HuH-7 (cell line): ENCODE measurements around the gene RABL3.
"Not testable (repeated sequence)": the region's sequence is repeated elsewhere in the genome, so short reads cannot be mapped to it uniquely, and the experiment has no call there.

Source experiments
- DNase-seq: peaks from one replicate; pipeline ENCODE4 v3.0.0; 2011; ENCODE audit warnings: low spot score

The RABL3 gene, protein sequence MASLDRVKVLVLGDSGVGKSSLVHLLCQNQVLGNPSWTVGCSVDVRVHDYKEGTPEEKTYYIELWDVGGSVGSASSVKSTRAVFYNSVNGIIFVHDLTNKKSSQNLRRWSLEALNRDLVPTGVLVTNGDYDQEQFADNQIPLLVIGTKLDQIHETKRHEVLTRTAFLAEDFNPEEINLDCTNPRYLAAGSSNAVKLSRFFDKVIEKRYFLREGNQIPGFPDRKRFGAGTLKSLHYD

DNA sequence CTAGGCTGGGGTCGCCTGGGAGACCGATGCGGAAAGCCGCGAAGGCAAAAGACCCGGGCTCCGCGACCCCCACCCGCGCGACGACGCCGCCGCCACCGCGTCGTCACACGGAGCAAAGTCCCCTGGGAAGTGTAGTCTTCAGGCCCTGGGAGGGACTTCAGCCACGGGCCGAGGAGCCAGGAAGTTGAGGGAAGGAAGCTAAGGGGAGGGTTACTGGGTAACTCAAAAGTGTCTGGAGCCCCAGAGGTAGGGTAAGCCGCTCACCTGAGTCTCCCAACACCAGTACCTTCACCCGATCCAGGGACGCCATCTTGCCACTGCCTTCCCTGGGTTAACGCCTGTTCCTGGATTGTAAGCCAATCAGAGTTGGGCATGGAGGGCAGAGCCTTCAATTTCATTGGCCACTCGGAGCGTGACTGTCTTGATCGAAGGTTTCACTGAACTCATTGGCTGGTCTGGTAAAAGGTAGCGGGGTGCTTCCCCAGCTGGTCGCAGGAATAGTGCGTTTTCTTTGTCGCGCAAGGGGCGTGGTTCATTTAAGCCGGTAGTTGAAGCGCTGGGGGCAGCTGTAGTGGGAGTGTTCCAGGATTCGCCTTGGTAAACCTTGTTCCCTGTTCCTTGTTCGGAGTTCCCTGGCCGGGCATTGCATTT, at the start of gene RABL3, which contains the start of gene GTF2E1:
RABL3 (minus strand) TSS at position 319 of the 651 bp plus-strand sequence; CDS start at position 310, 9 bp downstream.
GTF2E1 (plus strand) TSS at position 547 of the 651 bp plus-strand sequence. CDS start 7,809 bp downstream, outside the sequence.
- DNase-seq: peak; percentile 99

DNA sequence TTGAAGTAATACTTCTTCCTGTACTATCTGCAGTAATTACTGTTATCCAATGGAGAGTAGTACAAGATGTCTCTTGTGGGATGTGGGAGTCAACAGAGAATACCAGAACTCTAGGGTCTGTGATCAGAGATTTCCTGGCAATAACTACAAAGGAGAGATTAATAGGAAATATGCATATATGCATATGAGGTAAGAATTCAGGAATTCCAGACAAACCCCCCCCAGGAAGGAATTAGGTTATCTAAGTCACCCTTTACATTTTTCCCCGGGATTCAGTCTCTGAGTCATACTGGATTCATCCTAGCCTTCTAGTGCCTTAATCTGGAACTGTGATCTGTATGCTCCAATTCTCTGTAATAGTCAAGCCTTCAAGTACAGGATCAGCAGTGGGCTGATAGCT, 49.6 kb upstream of the RABL3 start:
- DNase-seq: no peak

DNA sequence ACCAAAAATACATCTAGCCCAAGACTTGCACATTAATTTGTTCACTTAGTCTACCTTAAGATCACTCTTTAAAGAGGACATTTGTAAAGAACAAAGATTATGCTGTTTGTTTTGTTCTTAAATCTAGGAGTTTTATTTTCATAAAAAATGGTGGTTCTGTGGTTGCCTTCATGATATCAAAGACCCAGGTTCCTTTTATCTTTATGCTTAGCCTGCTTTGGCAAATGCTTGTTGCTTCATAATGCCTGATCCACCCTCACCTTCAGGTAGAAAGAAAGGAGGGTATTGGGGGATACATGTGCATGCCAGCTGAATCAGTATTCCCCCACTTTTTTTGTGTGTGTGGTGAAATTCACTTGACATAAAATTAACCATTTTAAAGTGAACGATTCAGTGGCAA, 48.7 kb upstream of the RABL3 start:
- DNase-seq: no peak

DNA sequence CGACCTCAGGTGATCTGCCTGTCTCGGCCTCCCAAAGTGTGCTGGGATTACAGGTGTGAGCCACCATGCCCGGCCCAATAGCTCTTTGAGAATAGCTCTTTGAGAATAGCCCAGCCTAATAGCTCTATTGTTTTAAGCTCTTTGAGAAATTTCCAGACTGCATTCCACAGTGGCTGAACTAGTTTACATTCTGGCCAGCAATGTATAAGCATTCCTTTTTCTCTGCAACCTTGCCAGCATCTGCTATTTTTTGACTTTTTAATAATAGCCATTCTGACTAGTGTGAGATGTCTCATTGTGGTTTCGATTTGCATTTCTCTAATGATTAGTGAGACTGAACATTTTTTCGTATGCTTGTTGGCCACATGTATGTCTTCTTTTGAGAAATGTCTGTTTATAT, 43.5 kb upstream of the RABL3 start:
- not testable (repeated sequence) for DNase-seq

DNA sequence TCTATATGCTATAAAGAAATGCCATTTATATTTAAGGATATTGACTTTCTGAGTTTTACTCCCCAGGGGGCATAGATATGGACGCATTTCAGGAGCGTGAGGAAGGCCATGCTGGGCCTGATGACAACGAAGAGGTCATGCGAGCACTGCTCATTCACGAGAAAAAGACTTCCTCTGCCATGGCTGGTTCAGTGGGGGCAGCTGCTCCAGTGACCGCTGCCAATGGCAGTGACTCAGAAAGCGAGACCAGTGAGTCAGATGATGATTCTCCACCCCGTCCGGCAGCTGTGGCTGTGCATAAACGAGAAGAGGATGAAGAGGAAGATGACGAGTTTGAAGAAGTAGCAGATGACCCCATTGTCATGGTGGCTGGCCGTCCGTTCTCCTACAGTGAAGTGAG, 38.7 kb upstream of the RABL3 start:
- DNase-seq: no peak

DNA sequence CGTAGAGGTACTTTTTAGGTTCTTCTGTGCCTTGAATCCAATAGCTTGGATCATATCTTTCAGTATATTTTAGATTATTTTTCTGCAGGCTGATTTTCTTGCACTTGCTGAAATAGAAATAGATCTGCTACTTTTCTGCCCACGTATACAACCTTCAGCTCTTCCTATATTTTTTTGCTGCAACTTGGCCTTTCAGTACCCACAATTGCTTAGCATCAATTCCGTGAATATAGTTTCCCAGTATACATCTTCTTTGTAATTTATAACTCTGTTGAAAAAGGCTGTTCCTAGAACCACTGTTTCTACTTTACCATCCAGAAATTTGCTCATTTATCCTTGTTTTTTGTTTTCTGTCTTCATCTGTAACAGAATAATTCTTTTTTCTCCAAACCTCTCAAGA, 36.5 kb upstream of the RABL3 start:
- no peak for DNase-seq

DNA sequence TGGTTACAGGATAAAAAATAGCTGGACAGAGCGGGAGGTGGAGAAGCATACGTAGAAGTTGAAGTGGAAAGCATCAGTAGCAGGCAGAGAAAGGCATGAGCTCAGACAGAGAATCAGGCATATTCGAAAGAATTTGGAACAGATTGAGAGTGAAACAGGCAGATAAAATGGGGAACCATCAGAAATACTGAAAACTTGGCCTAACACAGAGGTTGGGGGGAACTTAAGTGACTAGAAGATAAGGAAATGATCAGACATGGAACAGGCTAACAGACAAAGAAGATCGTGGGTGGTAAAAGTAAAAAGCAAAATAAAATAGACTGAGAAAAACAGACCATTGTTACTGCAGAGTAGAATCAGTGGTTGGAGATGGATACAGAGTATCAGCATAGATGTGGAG, 33.1 kb upstream of the RABL3 start:
- no peak for DNase-seq

DNA sequence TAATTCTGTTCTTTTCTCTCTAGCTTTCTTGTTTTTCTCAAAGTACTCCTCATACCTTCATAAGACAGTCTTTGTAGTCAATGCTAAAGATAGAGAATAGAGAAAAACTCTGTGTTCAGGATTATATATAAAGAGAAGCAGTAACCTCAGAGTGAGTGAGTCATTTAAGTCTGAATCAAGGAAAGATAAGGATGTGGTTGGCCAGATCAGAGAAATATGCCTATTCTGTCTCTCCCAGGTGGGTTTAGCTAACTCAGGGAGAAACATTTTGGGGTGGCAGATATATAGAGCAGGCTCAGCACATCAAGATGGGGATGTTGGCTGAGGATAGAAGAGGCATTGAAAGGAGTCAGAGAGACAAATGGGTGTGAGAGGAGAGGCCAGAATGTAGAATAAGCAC, 31.6 kb upstream of the RABL3 start:
- no peak for DNase-seq

DNA sequence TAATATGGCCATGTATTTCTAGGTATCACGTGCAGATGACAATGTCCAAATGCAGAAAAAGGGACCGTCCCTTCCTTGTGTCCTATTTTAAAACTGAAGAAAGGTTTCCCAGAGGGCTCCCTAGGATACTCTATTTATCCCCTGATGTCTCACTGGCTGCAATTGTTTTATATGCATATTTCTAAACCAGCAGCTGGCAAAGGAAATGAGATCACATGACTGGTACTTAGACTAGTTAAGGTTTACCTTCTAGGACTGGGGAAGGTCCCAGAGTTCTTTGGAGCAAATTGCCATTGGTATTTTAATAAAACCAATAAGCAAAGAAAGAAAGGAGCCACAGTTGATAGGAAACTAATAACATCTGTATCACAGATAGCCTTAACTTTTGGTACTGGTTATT, 29.8 kb upstream of the RABL3 start:
- no peak for DNase-seq

DNA sequence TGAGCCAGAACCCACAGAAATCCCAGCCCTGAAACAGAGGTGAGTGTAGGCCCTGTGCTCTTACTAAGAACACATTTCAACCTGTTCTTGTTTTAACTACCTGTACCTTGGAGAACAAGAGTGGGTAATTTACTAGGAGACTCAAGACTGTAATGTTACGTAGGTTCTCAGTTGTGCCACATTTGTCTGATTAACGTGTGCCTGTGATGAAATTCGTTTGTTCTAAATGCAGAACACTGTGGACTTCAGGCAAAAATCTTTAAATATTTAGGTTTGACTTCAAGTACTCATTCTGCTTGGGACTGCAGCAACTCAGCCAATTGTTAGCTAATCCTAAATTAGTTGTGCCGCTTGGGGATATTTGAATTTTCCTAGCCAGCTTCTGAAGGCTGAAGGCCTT, 28.6 kb upstream of the RABL3 start:
- no peak for DNase-seq

DNA sequence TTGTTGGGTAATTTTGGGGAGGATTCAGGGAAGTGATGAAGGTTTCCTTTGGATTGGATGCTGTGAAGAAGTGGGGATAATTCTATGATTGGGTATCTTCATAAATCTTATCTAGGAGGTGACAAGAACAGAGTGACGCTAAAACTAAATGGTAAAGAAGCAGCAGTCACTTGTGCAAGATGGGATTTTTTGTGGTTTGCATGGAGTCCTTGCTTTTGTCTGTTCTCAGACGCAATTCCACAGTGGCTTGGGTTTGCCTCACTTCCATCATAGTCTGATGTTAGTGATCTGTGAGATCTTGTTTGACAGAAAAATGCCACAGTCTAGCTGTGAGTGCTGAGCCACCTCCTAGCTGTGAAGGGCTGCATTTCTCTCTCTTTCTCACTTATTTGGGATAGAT, 27.1 kb upstream of the RABL3 start:
- no peak for DNase-seq

DNA sequence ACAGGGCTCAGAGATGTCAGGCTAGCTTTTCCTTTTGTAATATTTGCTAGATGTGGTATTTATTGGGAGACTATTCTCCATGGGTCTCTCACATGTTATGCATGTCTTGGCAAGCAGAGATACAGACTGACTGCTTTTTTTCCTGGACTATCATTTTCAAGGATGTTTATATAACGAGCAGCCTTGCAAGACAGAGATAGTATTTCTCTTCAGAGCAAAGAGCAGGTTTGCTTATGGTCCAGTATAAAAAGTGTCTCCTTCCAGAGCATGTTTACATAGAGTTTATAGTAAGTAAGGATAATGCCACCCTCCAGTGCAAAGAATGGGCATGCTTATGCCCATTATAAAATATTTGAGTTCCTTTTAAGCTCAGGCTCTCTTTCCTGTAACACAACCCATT, 24.8 kb upstream of the RABL3 start:
- no peak for DNase-seq

DNA sequence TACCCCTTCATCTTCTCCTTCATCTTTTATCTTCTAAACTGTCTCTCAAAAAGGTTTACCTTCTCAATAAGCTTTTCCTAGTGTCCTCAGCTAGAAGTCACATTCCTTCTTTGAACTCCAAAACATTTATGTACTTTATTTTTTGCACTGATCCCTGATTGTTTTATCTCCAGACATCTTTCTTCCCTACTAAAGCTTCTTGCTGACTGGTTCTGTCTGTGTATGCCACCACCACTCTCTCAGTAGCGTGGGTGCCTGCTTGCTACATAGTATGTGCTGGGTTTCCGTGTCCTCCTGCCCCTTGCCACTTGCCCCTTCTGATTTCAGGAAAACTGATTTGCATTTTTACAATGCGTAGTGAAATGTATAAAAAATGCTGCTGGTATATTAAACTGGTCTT, 24.3 kb upstream of the RABL3 start:
- DNase-seq: no peak

DNA sequence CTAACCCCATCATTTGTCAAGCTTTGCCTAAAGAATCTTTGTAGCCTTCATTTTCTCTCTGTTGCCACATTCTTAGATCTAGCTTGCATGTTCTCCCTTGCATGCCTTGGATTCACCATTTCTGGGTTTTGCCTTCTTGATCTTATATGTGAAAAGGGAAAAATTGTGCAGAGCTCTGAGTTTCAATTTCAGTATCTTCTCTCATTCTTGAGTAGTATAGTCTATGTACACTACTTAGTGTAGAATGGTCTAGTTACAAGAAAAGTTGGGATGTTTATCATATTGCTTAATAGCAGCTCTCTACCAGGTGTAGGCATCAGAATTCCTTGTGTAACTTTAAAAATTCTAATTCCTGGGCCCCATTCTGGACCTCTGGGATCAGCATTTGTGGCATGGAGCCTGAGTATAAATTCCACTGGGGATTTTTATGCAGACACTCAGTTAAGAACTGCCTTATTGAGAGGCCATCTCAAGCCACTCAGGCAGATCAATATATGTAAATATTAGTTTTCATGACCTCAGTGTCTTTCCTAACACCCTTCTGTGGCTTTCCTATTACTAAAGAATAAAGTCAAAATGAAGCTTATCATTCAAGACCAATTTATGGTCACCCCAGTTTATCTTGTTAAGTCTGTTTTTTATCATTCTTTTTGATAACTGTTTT, 23.6 kb upstream of the RABL3 start:
- DNase-seq: no peak

DNA sequence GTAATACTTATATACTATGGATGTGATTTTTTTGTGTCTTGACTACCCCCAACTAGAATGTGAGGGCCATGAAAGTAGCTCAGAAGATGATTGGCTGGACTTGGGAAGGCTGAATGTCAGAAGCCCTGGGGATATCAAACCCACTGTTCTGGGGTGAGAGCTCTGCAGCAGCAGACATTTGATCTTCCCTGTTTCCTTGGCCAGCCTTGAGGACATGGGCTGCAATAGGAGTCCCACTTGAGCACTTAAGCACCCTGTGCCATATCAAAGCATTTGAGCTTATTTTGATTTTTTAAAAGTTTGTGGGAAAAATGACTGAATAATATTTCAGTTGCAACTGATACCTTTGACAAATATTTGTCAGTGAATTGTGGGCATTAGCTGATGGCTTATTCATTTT, 21.9 kb upstream of the RABL3 start:
- DNase-seq: no peak

DNA sequence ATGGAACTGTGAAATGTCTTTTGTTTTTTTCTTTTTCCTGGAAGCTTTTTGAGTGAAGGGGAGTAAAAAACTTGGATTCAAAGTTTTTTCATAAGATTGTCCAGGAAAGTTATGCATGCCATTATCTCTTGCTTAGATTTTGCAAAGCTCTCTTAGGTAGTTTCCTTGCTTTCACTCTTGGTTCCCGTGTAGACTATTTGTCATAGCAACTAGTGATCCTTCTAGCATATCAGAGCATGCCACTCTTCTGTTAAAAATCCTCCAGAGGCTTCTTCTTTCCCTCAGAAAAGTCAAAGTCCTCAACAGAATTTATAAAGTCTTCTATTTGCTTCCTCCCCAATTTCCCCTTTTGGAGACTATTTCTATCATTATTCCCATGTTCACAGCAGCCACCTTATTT, 21.3 kb upstream of the RABL3 start:
- DNase-seq: no peak

DNA sequence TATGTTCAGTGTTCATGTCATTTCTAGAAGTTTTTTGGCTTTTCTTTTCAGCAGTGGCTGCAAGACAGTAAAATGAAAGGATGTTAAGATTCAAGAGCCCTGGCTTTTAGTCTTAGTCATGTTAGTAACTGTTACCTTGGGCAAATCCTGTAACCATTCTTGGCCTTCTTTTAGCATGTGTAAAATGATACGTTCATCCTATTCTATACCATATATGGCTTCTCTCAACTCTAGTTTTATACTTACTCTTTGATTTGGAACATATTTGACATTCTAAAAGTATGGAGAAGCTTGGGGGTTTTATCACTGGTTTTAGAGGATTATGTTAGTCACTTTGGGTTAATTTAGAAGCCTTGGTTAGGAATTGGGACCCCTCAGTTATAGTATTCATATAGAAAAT, 20.3 kb upstream of the RABL3 start:
- no peak for DNase-seq

DNA sequence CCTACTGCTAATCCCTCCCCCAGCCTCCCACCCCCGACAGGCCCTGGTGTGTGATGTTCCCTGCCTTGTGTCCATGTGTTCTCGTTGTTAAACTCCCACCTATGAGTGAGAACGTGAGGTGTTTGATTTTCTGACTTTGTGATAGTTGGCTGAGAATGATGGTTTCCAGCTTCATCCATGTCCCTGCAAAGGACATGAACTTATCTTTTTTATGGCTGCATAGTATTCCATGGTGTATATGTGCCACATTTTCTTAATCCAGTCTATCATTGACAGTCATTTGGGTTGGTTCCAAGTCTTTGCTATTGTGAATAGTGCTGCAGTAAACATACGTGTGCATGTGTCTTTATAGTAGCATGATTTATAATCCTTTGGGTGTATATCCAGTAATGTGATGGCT, 16.2 kb upstream of the RABL3 start:
- DNase-seq: not testable (repeated sequence)

DNA sequence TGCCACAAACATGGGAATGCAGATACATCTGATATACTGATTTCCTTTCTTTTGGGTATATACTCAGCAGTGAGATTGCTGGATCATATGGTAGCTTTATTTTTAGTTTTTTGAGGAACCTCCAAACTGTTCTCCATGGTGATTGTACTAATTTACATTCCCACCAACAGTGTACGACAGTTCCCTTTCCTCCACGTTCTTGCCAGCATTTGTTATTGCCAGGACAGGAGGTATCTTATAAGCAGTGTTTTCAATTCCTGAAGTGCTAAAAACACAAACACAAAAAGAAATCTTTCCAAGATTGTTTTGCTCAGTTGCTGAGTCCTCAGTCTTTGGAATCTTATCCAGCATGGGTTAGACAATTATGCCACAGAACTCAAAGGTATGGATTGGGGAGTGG, 13.7 kb upstream of the RABL3 start:
- DNase-seq: no peak

DNA sequence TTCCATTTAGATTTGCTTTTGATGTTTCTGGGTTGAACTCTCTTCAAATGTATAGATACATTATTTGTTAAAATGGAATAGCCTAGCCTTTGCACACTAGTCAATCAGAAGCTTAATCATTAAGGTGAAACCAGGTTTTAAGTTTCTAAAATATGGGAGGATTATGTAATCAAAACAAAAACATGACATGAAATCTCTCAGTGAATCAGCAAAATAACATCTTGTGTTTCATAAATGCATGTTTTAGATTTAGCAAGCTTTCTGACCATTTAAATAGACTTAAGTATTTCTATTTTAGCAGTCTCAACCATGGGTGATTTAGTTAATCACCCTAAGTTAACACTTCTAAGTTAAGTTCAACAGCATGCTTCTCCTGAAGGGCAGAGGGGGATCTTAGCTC, 11.5 kb upstream of the RABL3 start:
- no peak for DNase-seq

DNA sequence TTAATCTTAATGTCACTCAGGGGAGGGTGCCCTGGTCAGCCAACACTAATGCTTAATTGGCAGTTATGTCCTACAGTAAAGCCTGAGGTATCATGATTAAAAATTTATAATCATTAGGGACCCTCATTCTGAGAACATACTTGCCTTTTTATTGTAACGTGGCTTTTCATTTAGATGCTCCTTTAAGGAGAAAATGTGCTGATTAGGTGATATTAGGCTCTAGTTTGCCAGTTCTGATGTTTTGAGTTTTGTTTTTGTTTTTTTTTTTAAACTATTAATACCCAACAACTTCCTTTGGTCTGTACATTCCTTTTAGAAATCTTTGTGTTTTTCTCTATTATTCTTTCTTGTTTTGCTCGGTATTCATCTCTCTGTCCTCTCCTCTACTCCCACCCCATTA, 10.5 kb upstream of the RABL3 start:
- DNase-seq: no peak

DNA sequence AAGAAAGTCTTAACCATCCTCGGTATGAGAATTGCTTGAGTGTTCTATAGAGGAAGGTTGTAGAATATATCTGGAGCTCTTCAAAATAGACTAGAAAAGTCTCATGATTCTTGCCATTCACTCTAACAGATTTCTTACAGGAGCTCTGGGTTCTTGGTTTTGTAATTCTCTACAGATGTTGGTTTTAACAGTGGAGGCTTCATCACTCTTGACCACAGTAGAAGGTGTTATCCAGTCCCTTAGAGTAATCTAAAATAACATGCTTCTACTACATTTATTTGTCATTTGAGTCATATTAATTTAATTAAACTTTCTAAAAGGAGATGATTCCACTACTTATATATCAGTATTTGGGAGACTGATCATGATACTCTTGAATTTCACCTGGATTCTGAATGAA, 9.9 kb upstream of the RABL3 start:
- no peak for DNase-seq

DNA sequence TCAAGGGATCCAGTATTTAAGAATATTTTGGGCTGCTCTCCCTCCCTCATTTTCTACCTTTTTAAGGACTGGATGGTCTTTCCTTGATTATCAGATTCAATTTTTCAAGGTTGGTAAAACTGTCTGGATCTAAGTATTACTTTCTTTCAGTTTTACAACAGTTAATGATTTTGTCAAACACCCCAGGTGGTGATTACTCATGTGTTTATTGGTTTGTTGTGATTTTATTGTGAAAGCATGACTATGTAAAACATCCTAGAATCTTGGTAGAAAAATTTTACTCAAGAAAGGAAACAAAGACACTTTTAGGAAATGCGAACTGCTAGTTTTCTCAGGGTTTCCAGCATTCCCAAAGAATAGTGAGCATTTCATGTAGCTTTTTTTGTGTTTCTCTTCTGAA, 7.5 kb upstream of the RABL3 start:
- DNase-seq: no peak

DNA sequence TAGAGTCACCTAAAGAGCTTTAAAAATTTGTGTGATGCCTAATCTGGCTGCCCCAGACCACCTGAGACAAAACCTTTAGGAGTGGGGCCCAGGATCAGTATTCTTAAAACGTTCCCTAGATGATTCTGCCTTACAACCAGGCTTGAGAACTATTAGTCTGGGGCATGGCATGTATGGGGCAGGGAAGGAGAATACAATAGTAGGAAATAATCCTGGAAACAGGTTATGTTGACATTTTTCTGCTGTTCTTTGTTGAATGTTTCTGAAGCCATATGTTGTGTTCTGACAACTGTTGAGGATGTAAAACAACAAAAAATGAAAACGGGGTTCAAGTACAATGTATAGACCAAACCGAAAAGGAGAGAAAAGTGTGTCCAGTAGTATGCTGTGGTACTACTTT, 3.1 kb upstream of the RABL3 start:
- DNase-seq: no peak
